Spleen (tissue), 7 donors: ENCODE data around the gene CFAP54.

ENCODE experiments used
- CTCF ChIP-seq, 11 experiments: fragments of 200-600 bp in 7 of 11; fragments of 450-650 bp in 4 of 11; sonication (generic) in 4 of 11; IDR thresholded peaks in 8 of 11; conservative IDR thresholded peaks in 3 of 11; 1 replicate in 7 of 11; 2 replicates in 4 of 11; pipeline versions ENCODE4 v1.4.0 to v1.8.0; 2016 to 2021; ENCODE audit warnings: antibody characterized with exemption in 11 of 11, inconsistent platforms in 4 of 11, mild to moderate bottlenecking in 1 of 11
- POLR2AphosphoS5 ChIP-seq, 3 donors: sonication (generic); formaldehyde crosslinking; IDR thresholded peaks; one replicate each; pipeline ENCODE4 v1.5.1; 2017; ENCODE audit warnings: antibody characterized with exemption in 3 of 3
- donor health status: DM: no; HTN: no; CAD: no; lungs with moderate emphysema.
- donor health status: DM: no; HTN: no; CAD: no.
- donor health status: DM: no; HTN: no; CAD: no.

DNA sequence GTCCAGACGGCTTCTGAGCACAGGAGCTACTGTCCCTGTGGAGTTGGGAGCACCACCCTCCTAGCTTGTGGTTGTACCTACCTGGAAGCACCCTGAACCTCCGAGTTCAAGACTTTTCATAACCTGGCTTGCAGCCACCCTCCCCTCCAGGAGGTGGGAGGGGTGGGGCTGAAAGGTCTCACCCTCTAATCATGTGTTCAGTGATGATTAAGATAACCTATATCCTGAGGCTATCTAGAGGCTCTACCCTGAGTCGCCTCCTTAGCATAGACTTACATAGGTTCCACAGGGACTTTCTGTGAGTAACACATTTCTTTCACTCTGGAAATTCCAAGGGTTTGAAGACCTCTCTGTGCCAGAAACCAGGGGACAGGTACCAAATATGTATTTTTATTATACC, 146.5 kb downstream of the CFAP54 start:
- TF ChIP-seq CTCF (IDR thresholded peaks at IDR 0.05 in 8 of 11, conservative IDR thresholded peaks at IDR 0.05 in 3 of 11) = no peak
- no peak for TF ChIP-seq POLR2AphosphoS5 (IDR thresholded peaks at IDR 0.05)
